Activated naive CD8-positive, alpha-beta T cell treated with anti-CD3 and anti-CD28 coated beads, Interleukin-2, amount 10 ng/mL, durations not matched to agents 7 days and 5 days (primary cell): ENCODE data around the gene KCNMA1. TPM values are rescaled to one million over a fixed set of nuclear protein-coding genes. Genes with fewer than 3 reads are reported as not detected.

Experiments
- ATAC-seq: fragments of 150-1000 bp; cut with Tn5 transposase; one replicate; pipeline ENCODE4 v1.10.0; 2021; ENCODE audit warnings: low read depth, moderate library complexity
- POLR2A ChIA-PET: fragments of 350-600 bp; sonication (Branson Sonifier 250); formaldehyde crosslinking; loops from one replicate; lab custom pipeline; 2021; ENCODE audit warnings: antibody characterized with exemption; lab: Charles Lee
- DNase-seq: peaks from one replicate; pipeline ENCODE4 v3.0.0; 2021
- H3K27ac Mint-ChIP-seq: one replicate; pipeline ENCODE4 v1.8.0; 2022; ENCODE audit warnings: mild to moderate bottlenecking, mixed read lengths
- H3K27me3 Mint-ChIP-seq: one replicate; pipeline ENCODE4 v1.8.0; 2022; ENCODE audit warnings: mild to moderate bottlenecking, moderate library complexity, mixed read lengths
- H3K36me3 Mint-ChIP-seq: one replicate; pipeline ENCODE4 v1.8.0; 2021; ENCODE audit warnings: mild to moderate bottlenecking, mixed read lengths
- H3K4me1 Mint-ChIP-seq: one replicate; pipeline ENCODE4 v1.8.0; 2021; ENCODE audit warnings: mixed read lengths
- H3K4me3 Mint-ChIP-seq: one replicate; pipeline ENCODE4 v1.8.0; 2022; ENCODE audit warnings: mild to moderate bottlenecking, moderate library complexity, mixed read lengths
- H3K9me3 Mint-ChIP-seq: one replicate; pipeline ENCODE4 v1.8.0; 2021; ENCODE audit warnings: mixed read lengths
- total RNA-seq, 2 experiments: library from RNA; stranded (reverse); gene quantifications; one replicate each; pipeline ENCODE4 v1.2.3, GENCODE V29; 2021

KCNMA1 gene
- total RNA-seq, 2 experiments from 2014 or later, result 0.39 to 0.54 TPM

DNA sequence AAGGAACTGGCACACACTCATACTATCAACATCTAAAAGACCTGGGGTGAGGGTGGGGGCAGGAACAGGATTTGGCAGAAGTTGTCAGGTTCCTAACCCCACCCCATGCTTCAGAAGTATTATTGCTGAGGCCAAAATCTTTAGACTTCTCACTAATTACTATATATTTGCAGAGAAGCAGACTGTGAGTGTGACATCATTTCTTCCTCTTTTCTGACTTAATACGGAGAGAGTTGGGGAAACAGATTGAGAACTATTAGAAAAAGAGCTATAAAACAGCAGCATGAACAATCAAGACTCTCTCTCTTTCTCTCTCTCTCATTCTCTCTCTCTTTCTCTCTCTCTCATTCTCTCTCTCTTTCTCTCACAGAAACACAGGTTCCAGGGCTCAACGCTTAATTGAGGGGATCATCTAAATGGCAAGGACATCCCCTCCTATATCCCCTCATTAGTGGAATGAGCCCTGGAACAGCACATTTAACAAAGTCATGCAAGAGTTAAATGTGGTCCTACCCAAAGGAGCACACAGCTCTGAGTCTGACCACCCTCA, 94.8 kb downstream of the KCNMA1 start:
- peaks cover 9% of the 10 kb centered on the region for H3K4me1 Mint-ChIP-seq
- no peaks in the 10 kb centered on the region for H3K36me3 Mint-ChIP-seq
- H3K9me3 Mint-ChIP-seq, result peaks cover 3% of the 10 kb centered on the region
- no peak overlapping the region for H3K27ac Mint-ChIP-seq
- POLR2A ChIA-PET, result interaction anchor here (0.8 kb wide), 1 partner anchor 36 kb away, joined by 3 read pairs; no protein-coding TSS in a partner anchor
- no peak for DNase-seq
- no peak for ATAC-seq
- no peak overlapping the region for H3K4me3 Mint-ChIP-seq
- H3K27me3 Mint-ChIP-seq, result peaks cover 22% of the 10 kb centered on the region

DNA sequence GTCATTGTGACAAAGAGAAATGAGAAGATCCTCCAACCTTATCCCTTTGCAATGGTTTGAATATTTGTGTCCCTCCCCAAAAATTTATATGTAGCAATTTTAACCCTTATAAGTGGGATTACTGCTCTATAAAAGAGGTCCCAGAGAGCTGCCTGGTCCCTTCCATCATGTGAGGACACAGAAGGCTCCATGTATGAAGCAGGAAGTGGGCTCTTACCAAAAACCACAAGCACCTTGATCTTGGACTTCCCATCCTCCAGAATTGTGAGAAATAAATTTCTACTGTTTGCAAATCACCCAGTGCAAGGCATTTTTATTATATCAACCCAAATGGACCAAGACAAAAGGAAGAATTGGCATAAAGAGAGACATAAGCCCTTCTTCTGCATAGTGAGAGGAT, 95.7 kb downstream of the KCNMA1 start:
- no peak overlapping the region for H3K4me3 Mint-ChIP-seq
- POLR2A ChIA-PET, result interaction anchor here (0.8 kb wide), 1 partner anchor 37 kb away, joined by 3 read pairs; no protein-coding TSS in a partner anchor
- H3K9me3 Mint-ChIP-seq, result peaks cover 3% of the 10 kb centered on the region
- H3K27me3 Mint-ChIP-seq, result peaks cover 19% of the 10 kb centered on the region
- H3K27ac Mint-ChIP-seq, result no peak overlapping the region
- no peaks in the 10 kb centered on the region for H3K36me3 Mint-ChIP-seq
- no peak for ATAC-seq
- DNase-seq, result no peak
- H3K4me1 Mint-ChIP-seq, result peaks cover 9% of the 10 kb centered on the region

DNA sequence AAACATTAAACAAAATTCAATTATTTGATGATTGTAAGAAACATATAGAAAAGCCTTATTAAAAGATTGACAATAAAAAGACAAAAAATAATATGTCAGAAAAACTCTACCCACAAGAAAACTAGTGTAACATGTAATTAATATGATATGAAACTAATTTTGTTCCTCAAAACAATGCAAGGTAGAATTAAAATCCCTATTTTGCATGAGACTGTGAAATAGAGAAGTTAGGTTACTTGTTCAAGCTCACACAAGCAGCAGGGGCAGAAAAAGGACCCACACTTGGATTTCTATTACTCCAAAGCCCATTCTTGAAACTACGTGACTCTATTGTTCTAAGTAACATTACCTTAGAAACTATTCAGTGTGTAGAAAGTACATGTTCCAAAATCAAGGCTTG, 96.4 kb downstream of the KCNMA1 start:
- ATAC-seq, result no peak
- Mint-ChIP-seq H3K9me3 (peaks cover 2% of the 10 kb centered on the region), H3K36me3 (no peaks in the 10 kb centered on the region), H3K27me3 (peaks cover 17% of the 10 kb centered on the region), H3K4me3 (no peak overlapping the region), H3K4me1 (peaks cover 9% of the 10 kb centered on the region), H3K27ac (no peak overlapping the region)
- POLR2A ChIA-PET, result no interaction called here
- no peak for DNase-seq

DNA sequence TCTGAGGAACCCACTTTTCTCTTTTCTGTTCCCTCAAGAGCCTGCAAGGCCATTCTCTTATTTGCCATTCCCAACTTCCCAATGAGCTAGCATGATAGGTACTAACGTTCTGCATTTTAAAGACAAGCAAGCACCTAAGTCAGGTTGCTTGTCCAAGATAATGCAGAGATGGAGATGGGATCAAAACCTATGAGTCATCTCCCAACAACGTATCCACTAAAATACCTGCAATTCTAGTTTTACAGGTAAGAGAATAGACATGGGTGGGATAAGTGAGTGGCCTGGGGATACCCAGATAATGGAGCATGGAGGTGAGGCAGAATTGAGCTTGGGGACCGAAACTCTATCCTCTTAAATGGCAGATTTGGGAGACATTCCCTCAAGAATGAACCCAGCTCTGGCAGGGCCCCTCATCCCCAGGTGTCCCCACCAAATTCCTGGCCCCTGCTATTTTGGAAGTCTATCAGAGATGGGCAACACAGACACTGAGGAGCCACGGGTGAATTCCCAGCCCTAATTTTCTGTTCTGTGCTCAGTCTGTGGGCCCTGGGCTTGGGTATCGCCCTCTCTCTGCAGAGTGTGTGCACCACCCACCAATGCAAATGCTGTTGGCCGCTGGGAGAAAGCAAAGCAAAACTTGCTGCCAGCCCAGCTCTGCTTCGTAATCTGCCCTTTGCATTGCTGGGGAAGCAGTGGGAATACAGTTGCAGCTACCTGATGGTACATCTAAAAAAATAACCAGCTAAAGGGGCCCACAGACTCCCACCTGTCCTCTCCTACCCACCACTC, 98.3 kb downstream of the KCNMA1 start:
- POLR2A ChIA-PET, result no interaction called here
- no peak overlapping the region for H3K4me3 Mint-ChIP-seq
- DNase-seq (no peak), ATAC-seq (no peak)
- no peaks in the 10 kb centered on the region for H3K36me3 Mint-ChIP-seq
- H3K4me1 Mint-ChIP-seq, result peaks cover 9% of the 10 kb centered on the region
- H3K27me3 Mint-ChIP-seq, result peaks cover 23% of the 10 kb centered on the region
- H3K27ac Mint-ChIP-seq, result no peak overlapping the region
- no peaks in the 10 kb centered on the region for H3K9me3 Mint-ChIP-seq

DNA sequence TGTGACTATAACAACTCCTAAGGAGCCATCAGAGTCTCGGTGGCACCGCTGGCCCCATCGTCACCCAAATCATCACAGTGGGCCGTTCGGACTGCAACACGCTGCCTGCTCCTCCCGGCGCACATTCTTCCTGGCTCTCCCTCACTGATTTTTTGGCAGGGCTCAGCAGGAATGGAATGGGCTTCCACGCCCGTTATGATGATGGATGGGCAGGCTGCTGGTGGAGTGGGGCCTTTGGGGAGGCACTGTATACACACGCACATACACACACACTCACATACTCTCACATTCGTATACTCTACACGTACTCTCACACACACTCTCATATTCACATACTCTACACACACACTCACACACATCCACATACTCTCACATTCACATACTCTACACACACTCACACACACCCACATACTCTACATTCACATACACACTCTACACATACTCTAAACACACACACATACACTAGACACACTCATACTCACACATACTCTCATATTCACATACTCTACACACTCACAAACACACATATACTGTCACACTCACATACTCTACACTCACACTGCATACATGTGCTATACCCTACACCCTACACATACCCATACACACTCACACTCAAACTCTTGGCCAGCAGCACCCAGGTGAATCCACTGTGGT, 99.8 kb downstream of the KCNMA1 start:
- peaks cover 21% of the 10 kb centered on the region for H3K27me3 Mint-ChIP-seq
- H3K27ac Mint-ChIP-seq, result no peak overlapping the region
- ATAC-seq (no peak), DNase-seq (no peak)
- H3K4me1 Mint-ChIP-seq, result peaks cover 7% of the 10 kb centered on the region
- POLR2A ChIA-PET, result no interaction called here
- H3K9me3 Mint-ChIP-seq, result no peaks in the 10 kb centered on the region
- no peaks in the 10 kb centered on the region for H3K36me3 Mint-ChIP-seq
- no peak overlapping the region for H3K4me3 Mint-ChIP-seq

- Mint-ChIP-seq H3K27me3 (peaks cover 15% of the 10 kb centered on the region), H3K36me3 (no peaks in the 10 kb centered on the region), H3K9me3 (no peaks in the 10 kb centered on the region), H3K4me1 (peaks cover 4% of the 10 kb centered on the region), H3K4me3 (no peak overlapping the region), H3K27ac (no peak overlapping the region)
- DNase-seq (no peak), ATAC-seq (no peak)
- POLR2A ChIA-PET, result no interaction called here
Measured at GRCh38 chr10:77537071-77537470, 100.5 kb downstream of the KCNMA1 start.

GRCh38 chr10:77533887-77534278, 103.7 kb downstream of the KCNMA1 start:
- Mint-ChIP-seq H3K36me3 (no peaks in the 10 kb centered on the region), H3K4me3 (no peak overlapping the region), H3K4me1 (no peaks in the 10 kb centered on the region), H3K27ac (no peak overlapping the region), H3K27me3 (peaks cover 24% of the 10 kb centered on the region), H3K9me3 (no peaks in the 10 kb centered on the region)
- POLR2A ChIA-PET, result no interaction called here
- DNase-seq (no peak), ATAC-seq (no peak)

DNA sequence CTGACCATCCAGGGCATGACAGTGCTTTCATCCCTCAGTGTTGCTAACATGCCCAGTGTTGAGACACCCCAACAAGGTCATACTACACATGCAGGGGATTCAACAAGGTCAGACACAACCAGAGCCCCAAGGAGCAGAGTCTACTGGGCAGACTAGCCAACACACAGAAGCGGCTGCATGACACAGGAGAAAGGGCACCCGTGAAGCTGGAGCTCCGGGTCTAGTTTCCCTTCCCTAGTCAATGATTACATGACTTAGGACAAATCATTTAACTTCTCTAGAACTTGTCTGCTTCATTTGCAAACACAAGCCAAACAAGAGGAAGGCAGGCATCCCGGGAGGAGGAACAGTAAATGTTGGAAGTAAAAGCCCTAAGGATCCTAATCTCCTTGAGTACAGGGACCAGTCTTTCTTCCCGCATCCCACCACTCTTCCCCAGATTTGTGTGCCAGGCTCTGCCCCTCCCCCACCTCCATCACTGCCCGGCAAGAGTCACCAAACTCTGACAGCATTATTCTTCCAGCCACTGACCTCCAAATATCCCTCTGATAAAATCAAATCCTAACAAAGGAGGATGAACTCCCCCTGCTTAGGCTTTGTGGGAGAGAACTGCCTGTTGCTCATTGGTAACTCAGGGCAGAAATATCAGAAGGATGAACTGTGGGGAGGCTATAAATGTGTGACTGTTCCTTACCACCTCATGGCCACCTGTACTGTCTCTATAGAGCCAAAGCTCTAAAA, 104.3 kb downstream of the KCNMA1 start:
- POLR2A ChIA-PET, result no interaction called here
- Mint-ChIP-seq H3K4me1 (no peaks in the 10 kb centered on the region), H3K36me3 (no peaks in the 10 kb centered on the region), H3K4me3 (no peak overlapping the region), H3K27me3 (peaks cover 24% of the 10 kb centered on the region), H3K27ac (no peak overlapping the region), H3K9me3 (no peaks in the 10 kb centered on the region)
- DNase-seq, result no peak
- ATAC-seq, result no peak

- no peak overlapping the region for H3K27ac Mint-ChIP-seq
- H3K9me3 Mint-ChIP-seq, result no peaks in the 10 kb centered on the region
- no peaks in the 10 kb centered on the region for H3K36me3 Mint-ChIP-seq
- H3K4me1 Mint-ChIP-seq, result no peaks in the 10 kb centered on the region
- peaks cover 24% of the 10 kb centered on the region for H3K27me3 Mint-ChIP-seq
- ATAC-seq (no peak), DNase-seq (no peak)
- H3K4me3 Mint-ChIP-seq, result no peak overlapping the region
- POLR2A ChIA-PET, result no interaction called here
Measured at GRCh38 chr10:77532068-77532467, 105.5 kb downstream of the KCNMA1 start.

- ATAC-seq (no peak), DNase-seq (no peak)
- Mint-ChIP-seq H3K27me3 (peaks cover 24% of the 10 kb centered on the region), H3K4me3 (no peak overlapping the region), H3K9me3 (no peaks in the 10 kb centered on the region), H3K27ac (no peak overlapping the region), H3K36me3 (no peaks in the 10 kb centered on the region), H3K4me1 (no peaks in the 10 kb centered on the region)
- POLR2A ChIA-PET, result no interaction called here
Measured at GRCh38 chr10:77531441-77532001, 106.1 kb downstream of the KCNMA1 start.

DNA sequence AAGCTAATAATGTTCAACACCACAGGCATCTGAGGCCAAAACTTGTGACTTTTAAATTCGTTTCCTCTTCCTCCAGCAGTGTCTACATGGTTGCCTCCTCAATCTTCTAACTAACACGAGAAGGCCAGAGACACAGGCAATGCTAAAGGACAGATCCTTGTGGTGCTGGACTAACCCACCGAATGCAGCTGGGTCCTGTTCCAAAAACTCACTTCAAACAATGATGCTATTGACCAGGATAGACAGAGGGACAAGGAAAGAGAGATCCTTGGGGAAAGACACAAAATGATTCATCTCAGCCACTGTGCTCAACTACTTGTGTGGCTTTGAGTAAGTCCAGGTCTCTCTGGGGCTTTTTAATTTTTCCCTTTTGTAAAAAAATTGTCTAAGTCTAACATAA, 107.6 kb downstream of the KCNMA1 start:
- H3K27me3 Mint-ChIP-seq, result peaks cover 22% of the 10 kb centered on the region
- POLR2A ChIA-PET, result no interaction called here
- no peak overlapping the region for H3K4me3 Mint-ChIP-seq
- H3K9me3 Mint-ChIP-seq, result no peaks in the 10 kb centered on the region
- no peaks in the 10 kb centered on the region for H3K36me3 Mint-ChIP-seq
- no peak for DNase-seq
- no peak overlapping the region for H3K27ac Mint-ChIP-seq
- H3K4me1 Mint-ChIP-seq, result no peaks in the 10 kb centered on the region
- no peak for ATAC-seq

GRCh38 chr10:77529050-77529576, 108.5 kb downstream of the KCNMA1 start:
- ATAC-seq, result no peak
- no peaks in the 10 kb centered on the region for H3K36me3 Mint-ChIP-seq

DNA sequence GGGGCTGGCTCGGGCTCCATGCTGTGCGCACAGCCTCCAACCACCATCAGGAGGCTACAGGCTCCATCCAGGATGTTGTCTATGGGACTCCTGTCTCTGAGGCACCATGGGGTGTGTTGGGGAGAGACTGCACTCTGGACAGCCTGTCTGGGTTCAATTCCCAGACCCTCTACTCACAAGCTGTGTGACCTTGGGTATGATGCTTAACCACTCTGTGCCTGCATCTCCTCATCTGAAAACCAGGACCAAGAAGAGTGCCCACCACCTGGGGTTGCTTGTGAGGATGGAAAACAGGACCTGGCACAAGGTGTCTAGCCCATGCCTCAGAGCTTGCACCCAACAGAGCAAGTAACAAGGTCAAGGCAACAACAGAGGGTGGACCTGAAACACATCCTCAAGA, 109.8 kb downstream of the KCNMA1 start:
- POLR2A ChIA-PET, result no interaction called here
- H3K27me3 Mint-ChIP-seq, result peaks cover 19% of the 10 kb centered on the region
- H3K4me3 Mint-ChIP-seq, result no peak overlapping the region
- ATAC-seq (no peak), DNase-seq (no peak)
- no peaks in the 10 kb centered on the region for H3K4me1 Mint-ChIP-seq
- H3K9me3 Mint-ChIP-seq, result no peaks in the 10 kb centered on the region
- no peak overlapping the region for H3K27ac Mint-ChIP-seq
- H3K36me3 Mint-ChIP-seq, result no peaks in the 10 kb centered on the region

More at GRCh38 chr10:77529050-77529576, 108.5 kb downstream of the KCNMA1 start:
- POLR2A ChIA-PET, result no interaction called here
- no peak overlapping the region for H3K27ac Mint-ChIP-seq
- H3K9me3 Mint-ChIP-seq, result no peaks in the 10 kb centered on the region
- H3K4me1 Mint-ChIP-seq, result no peaks in the 10 kb centered on the region
- peaks cover 16% of the 10 kb centered on the region for H3K27me3 Mint-ChIP-seq
- no peak overlapping the region for H3K4me3 Mint-ChIP-seq
- DNase-seq, result no peak
